HEK293T (cell line): ENCODE measurements around the gene COASY.

Source experiments
- CTCF ChIA-PET: fragments of 350-600 bp; formaldehyde crosslinking; extraction: SDS; loops from one replicate; lab custom pipeline; 2021; ENCODE audit warnings: antibody characterized with exemption, inconsistent platforms; lab: Yijun Ruan, JAX
- POLR2A ChIA-PET: fragments of 350-600 bp; formaldehyde crosslinking; extraction: SDS; loops from one replicate; lab custom pipeline; 2020; ENCODE audit warnings: antibody characterized with exemption, inconsistent platforms; lab: Yijun Ruan, JAX
- DNase-seq: peaks from one replicate; pipeline ENCODE4 v3.0.0; 2012; ENCODE audit warnings: mixed read lengths; ENCODE audit errors: extremely low spot score
- ARNT ChIP-seq: fragments of 450-650 bp; IDR thresholded peaks from 2 replicates; pipeline ENCODE4 v1.6.1; 2017; ENCODE audit warnings: mild to moderate bottlenecking
- BHLHE40 ChIP-seq: fragments of 450-650 bp; IDR thresholded peaks from 2 replicates; pipeline ENCODE4 v1.6.1; 2016; ENCODE audit warnings: mild to moderate bottlenecking, moderate library complexity, borderline replicate concordance
- CTBP1 ChIP-seq: fragments of 450-650 bp; IDR thresholded peaks from 2 replicates; pipeline ENCODE4 v1.6.1; 2016; ENCODE audit warnings: borderline replicate concordance
- ELF4 ChIP-seq: fragments of 450-650 bp; IDR thresholded peaks from 2 replicates; pipeline ENCODE4 v1.6.1; 2017; ENCODE audit warnings: antibody characterized with exemption
- FOXA1 ChIP-seq: fragments of 450-650 bp; IDR thresholded peaks from 2 replicates; pipeline ENCODE4 v1.6.1; 2016; ENCODE audit warnings: mild to moderate bottlenecking
- FOXK2 ChIP-seq: fragments of 450-650 bp; IDR thresholded peaks from 2 replicates; pipeline ENCODE4 v1.6.1; 2016; ENCODE audit warnings: mild to moderate bottlenecking
- FOXM1 ChIP-seq: fragments of 450-650 bp; IDR thresholded peaks from 2 replicates; pipeline ENCODE4 v1.6.1; 2017; ENCODE audit warnings: mild to moderate bottlenecking, borderline replicate concordance
- HDGF ChIP-seq: fragments of 450-650 bp; IDR thresholded peaks from 2 replicates; pipeline ENCODE4 v1.6.1; 2017; ENCODE audit warnings: antibody characterized with exemption, borderline replicate concordance
- L3MBTL2 ChIP-seq: fragments of 450-650 bp; conservative IDR thresholded peaks from 2 replicates; pipeline ENCODE4 v1.6.1; 2016; ENCODE audit warnings: mild to moderate bottlenecking
- LEF1 ChIP-seq: fragments of 450-650 bp; IDR thresholded peaks from 2 replicates; pipeline ENCODE4 v1.6.1; 2017; ENCODE audit warnings: mild to moderate bottlenecking, borderline replicate concordance
- NFRKB ChIP-seq: fragments of 450-650 bp; IDR thresholded peaks from 2 replicates; pipeline ENCODE4 v1.6.1; 2016; ENCODE audit warnings: mild to moderate bottlenecking, moderate library complexity
- SP1 ChIP-seq: fragments of 450-650 bp; IDR thresholded peaks from 2 replicates; pipeline ENCODE4 v1.6.1; 2017
- SUZ12 ChIP-seq: fragments of 450-650 bp; IDR thresholded peaks from 2 replicates; pipeline ENCODE4 v1.6.1; 2016; ENCODE audit warnings: mild to moderate bottlenecking
- TARDBP ChIP-seq: fragments of 450-650 bp; IDR thresholded peaks from 2 replicates; pipeline ENCODE4 v1.6.1; 2016
- ZNF384 ChIP-seq: fragments of 450-650 bp; IDR thresholded peaks from 2 replicates; pipeline ENCODE4 v1.6.1; 2016
- TF ChIP-seq, protein P1 (sequence below): fragments of 450-650 bp; IDR thresholded peaks from 2 replicates; pipeline ENCODE4 v1.6.1; 2016

COASY gene

DNA sequence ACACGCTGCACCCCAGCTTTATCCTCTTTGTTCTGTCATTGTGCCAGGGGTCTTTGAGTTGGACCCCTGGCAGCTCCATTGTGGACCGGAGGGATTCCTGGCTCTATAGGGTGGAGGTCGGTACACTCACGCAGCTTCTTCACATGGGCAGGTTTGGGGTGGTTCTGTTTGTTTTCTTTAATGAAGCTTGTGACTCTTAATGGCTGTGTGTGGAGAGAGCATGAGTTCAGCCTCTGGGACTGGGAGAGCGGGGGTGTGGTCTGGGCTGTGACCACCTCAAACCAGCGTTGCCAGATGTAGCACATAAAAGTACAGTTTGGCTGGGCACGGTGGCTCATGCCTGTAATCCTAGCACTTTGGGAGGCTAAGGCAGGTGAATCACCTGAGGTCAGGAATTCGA lies 47.1 kb upstream of the COASY start:
- DNase-seq = no peak
- POLR2A ChIA-PET = interaction anchor here (1.0 kb wide), 1 partner anchor 21 kb away, joined by 3 read pairs; the partner anchor contains the start of gene NAGLU
- no peak for TF ChIP-seq LEF1
- no peak for TF ChIP-seq TARDBP
- TF ChIP-seq ZNF384 = no peak
- no peak for TF ChIP-seq CTBP1
- no peak for TF ChIP-seq SUZ12
- no peak for TF ChIP-seq SP1
- no peak for TF ChIP-seq NFRKB
- TF ChIP-seq HDGF = no peak
- TF ChIP-seq FOXK2 = no peak
- no peak for TF ChIP-seq FOXA1
- CTCF ChIA-PET = interaction anchor here (0.9 kb wide), 1 partner anchor 112 kb away, joined by 3 read pairs; no protein-coding TSS in a partner anchor

DNA sequence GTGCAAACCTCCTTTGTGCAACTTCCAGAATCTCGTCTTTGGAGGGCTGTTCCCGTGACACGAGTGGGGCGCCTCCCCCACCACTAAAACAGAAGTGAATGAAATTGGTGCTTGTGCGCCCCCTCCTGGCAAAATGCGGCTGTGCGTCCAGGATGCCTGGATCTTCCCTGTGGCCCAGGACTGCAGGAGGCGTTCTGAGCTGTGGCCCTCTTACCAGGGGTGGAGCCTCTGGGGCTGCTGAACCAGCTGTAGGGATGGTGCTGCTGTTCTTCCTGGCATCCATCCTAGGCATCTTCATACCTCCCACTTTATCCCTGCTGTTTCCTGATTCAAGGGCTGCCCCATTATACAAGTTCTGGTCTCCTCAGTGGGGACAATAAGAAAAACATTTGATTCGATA lies 44.4 kb upstream of the COASY start:
- ChIA-PET POLR2A (interaction anchor here (0.5 to 1.7 kb wide), 3 partner anchors 19 to 129 kb away, joined by 3 to 5 read pairs (median 3); partner anchors contain the start of genes CAVIN1 and NAGLU), CTCF (interaction anchor here (0.6 to 2.8 kb wide), 12 partner anchors 10 to 452 kb away, joined by 3 to 21 read pairs (median 4); no protein-coding TSS in a partner anchor)
- TF ChIP-seq FOXA1 (no peak), FOXM1 (no peak), L3MBTL2 (no peak), NFRKB (no peak), TARDBP (no peak), SP1 (no peak), ZNF384 (no peak), CTBP1 (no peak), ELF4 (no peak), SUZ12 (no peak)
- TF ChIP-seq, protein P1, sequence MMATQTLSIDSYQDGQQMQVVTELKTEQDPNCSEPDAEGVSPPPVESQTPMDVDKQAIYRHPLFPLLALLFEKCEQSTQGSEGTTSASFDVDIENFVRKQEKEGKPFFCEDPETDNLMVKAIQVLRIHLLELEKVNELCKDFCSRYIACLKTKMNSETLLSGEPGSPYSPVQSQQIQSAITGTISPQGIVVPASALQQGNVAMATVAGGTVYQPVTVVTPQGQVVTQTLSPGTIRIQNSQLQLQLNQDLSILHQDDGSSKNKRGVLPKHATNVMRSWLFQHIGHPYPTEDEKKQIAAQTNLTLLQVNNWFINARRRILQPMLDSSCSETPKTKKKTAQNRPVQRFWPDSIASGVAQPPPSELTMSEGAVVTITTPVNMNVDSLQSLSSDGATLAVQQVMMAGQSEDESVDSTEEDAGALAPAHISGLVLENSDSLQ = no peak
- peak; percentile 88 for DNase-seq

DNA sequence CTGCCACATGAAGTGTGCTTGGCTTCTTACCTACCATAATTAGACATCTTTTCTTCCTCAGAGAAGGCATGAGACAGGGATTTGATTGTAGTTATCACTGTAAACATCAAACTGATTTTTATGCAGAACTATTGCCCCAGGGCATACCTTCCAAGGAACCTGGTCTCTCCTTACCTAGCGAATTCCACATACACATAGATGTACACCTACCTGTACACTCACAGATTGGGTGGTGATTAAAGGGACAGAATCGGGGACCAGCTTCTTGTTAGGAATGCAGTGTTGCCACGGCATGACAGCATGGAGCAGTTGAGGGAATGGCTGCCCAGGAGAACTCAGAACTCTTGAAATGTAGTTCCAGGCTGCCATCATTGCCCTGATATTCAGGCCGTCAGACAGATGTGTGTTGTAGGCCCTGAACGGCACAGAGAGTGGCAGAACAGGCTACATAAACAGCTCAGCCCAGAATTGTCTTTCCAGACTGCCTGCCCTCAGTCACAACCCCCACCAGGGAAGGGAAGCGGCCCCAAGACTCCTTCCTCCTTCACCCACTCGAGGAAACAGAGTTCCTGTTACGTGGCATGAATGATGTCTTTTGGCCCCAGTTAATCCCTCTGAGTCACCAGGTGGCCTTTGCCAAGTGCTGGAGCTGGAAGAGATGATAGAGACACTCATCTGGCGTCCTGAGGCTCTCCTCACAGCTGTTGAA lies 43.7 kb upstream of the COASY start:
- ChIA-PET CTCF (interaction anchor here (0.5 to 2.8 kb wide), 13 partner anchors 9 to 453 kb away, joined by 3 to 21 read pairs (median 3); no protein-coding TSS in a partner anchor), POLR2A (interaction anchor here (0.5 to 1.7 kb wide), 3 partner anchors 18 to 129 kb away, joined by 3 to 5 read pairs (median 3); partner anchors contain the start of genes CAVIN1 and NAGLU)
- TF ChIP-seq, protein P1 = no peak
- TF ChIP-seq NFRKB (no peak), ARNT (no peak), ZNF384 (no peak), LEF1 (no peak), FOXA1 (no peak), SP1 (no peak), HDGF (no peak), ELF4 (no peak), TARDBP (no peak), SUZ12 (no peak), CTBP1 (no peak), FOXM1 (no peak), L3MBTL2 (no peak), FOXK2 (no peak), BHLHE40 (no peak)
- DNase-seq = no peak

DNA sequence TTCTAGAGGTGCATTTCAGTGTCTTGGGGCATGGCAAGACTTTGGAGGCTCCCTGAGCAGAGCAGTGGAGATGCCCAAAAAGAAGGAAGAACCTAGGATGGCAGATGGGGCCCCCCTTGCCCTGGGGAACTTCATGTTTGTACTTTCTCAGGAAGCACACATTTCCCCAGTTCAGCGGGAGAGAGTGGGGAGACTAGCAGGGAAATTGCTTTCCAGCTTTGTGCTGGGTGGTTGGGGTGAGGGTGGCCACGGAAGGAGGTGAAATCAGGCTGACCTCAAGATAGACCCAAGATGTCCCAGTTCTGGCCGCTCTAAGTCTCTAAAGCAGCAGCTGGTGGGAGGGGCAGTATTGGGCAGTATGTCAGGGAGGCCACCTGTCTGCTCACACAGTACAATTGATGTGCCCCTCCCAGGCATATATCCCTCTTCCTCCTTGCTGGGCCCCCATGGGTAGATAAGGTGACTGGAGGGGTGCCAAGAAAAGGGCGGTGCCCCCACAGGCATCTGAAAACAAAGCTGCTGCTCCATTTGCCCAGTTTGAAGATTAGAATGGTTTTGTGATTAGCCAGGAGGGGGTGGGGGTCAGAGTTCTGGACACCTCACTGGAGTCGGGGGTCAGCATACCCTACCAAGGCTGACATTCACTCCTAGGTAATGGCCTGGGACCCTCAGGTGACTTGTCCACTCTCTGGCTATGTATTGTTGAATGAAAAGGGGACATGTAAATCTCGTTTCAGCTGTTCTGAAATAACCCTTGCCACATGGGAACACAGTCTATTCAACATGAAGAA lies 43.0 kb upstream of the COASY start:
- ChIA-PET POLR2A (interaction anchor here (1.3 to 1.7 kb wide), 2 partner anchors 17 to 130 kb away, joined by 3 to 5 read pairs; partner anchors contain the start of gene NAGLU), CTCF (interaction anchor here (0.5 to 2.8 kb wide), 5 partner anchors 8 to 90 kb away, joined by 3 to 21 read pairs (median 6); no protein-coding TSS in a partner anchor)
- DNase-seq = no peak
- TF ChIP-seq SP1 (no peak), SUZ12 (no peak), FOXK2 (no peak), TARDBP (no peak), HDGF (no peak), FOXA1 (no peak), NFRKB (no peak), CTBP1 (no peak)
- TF ChIP-seq, protein P1 = no peak

DNA sequence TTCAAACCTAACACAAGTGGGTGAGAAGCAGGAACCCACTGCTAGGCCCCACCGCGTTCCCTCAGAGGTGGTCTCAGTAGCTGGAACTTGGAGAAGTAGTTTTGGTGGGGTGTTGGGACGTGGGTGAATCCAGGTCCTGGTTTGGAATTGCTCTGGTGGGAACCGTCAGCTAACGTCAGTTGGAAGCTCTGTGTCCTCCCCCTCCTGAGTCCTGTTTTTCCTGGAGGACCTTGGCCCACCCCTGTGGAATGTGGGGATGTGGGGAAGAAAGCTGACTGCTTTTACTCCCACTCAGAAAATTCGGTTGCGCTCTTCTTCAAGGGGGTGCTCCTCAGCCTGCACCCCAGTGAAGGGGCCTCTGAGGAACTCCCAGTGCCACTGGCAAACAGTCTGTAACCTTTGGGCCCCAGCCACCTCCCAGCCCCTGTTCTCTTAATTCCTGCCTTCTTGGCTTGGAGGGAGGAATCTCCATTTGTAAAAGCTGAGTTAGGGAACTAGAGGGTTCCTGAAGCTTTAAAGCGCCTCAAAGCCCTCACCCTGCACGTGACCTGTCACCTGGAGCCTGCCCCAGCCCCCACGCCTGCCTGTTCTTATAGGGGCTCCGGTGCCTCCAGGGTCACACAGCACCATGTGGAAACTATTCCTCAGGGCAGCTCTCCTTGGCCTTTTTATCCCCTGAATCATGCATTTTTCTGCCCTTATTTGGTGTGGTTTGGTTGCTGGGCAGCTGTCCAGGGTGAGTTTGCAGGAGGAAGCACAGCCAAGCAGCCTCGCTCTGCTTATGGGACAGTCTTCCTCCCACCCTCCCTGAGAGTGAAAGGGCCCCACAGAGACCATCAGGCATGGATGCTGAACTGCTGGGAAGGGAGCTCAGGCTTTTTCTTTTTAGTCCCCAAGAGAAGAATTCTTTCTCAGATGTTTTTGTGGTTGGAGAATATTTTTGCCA lies 42.1 kb upstream of the COASY start:
- no peak for DNase-seq
- CTCF ChIA-PET = interaction anchor here (1.0 to 2.8 kb wide), 5 partner anchors 8 to 90 kb away, joined by 4 to 21 read pairs (median 6); no protein-coding TSS in a partner anchor

More for the DNA sequence above, 42.1 kb upstream of the COASY start:
- POLR2A ChIA-PET = interaction anchor here (1.7 kb wide), 1 partner anchor 17 kb away, joined by 5 read pairs; the partner anchor contains the start of gene NAGLU
- TF ChIP-seq FOXM1 (no peak), FOXK2 (no peak), FOXA1 (no peak), BHLHE40 (no peak), LEF1 (no peak), ELF4 (no peak), TARDBP (no peak), ZNF384 (no peak), SUZ12 (no peak)
- TF ChIP-seq, protein P1 = no peak
